Measurements from ENCODE around the gene CHRNA5.

The CHRNA5 gene

DNA sequence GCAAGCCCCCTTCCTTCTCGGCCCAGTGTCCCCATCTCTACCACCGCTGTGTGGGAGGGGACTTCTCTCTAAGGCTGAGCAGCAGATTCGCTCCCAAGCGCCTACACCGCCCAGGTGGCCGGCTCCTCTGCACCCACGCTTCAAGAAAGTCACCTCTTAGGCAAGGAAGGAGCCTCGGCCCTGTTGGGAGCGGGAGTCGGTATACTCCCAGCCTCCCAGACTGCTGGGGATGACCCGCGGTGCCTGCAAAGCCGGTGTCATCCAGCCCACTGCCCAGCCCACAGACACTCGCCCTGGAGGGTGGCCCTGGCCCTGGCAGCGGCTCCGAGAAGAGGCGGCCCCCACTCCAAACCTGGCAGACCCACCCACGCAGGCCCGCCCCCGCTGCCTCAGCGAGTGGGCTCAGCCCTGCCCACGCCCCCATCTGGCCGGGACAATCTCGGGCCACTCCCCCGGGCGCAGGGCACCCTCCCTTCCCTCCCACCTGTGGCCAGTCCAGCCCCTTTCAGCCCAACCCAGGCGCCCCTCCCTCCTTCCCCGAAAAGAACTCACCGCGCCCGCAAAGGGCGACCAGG is 75.3 kb downstream of the CHRNA5 start:
- no peak for DNase-seq

- no peak for DNase-seq
These were observed 75.9 kb downstream of the CHRNA5 start, which contains the start of gene CHRNB4 for GRCh38 chr15:78641102-78641748. Gene CHRNB4 (minus strand): TSS chr15:78641210. CDS start chr15:78641133, 77 bp downstream.

DNA sequence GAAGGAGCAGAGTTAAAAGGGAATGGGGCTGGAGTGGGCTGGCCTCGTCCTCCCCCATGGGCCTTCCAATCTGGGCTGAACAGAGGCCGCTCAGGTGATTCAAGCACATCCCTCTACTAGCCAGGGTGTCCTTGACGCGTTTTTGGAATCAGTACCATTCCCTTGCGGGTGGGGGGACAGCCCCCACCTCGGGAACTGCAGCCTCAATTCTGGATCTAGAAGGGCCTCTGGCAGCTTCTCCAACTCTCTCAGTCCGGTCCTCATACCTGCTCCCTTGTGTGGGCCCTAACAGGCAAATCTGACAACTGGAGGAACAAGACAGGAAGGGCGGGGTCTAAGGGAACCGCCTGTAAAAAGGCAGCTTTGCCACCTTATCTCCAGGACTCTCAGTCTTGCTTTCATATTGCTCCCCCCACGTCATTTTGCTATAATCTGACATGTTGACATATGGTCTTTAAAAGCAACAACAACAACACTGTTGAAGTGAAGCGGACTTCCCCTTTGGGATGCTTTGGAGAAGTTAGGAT is 76.5 kb downstream of the CHRNA5 start:
- DNase-seq, result no peak

- DNase-seq, result no peak
These were observed 77.0 kb downstream of the CHRNA5 start for GRCh38 chr15:78642331-78642730.

Data from activated effector memory CD4-positive, alpha-beta T cell treated with Interleukin-2 at 50 U/mL for 16 hours (primary cell).